HG03439 (cell line): ENCODE measurements around the gene FJX1.
"Not testable (repeated sequence)": the region's sequence is repeated elsewhere in the genome, so short reads cannot be mapped to it uniquely, and the experiment has no call there.

Experiments
- ATAC-seq: cut with Tn5 transposase; IDR thresholded peaks from one replicate; pipeline ENCODE4 v1.9.1; 2021; ENCODE audit warnings: mild to moderate bottlenecking, moderate library complexity; ENCODE audit not compliant: unreplicated experiment

The FJX1 gene

DNA sequence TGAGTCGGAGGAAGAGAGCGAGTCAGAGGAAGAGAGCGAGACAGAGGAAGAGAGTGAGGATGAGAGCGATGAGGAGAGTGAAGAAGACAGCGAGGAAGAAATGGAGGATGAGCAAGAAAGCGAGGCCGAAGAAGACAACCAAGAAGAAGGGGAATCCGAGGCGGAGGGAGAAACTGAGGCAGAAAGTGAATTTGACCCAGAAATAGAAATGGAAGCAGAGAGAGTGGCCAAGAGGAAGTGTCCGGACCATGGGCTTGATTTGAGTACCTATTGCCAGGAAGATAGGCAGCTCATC, 45.1 kb downstream of the FJX1 start:
- no peak for ATAC-seq

DNA sequence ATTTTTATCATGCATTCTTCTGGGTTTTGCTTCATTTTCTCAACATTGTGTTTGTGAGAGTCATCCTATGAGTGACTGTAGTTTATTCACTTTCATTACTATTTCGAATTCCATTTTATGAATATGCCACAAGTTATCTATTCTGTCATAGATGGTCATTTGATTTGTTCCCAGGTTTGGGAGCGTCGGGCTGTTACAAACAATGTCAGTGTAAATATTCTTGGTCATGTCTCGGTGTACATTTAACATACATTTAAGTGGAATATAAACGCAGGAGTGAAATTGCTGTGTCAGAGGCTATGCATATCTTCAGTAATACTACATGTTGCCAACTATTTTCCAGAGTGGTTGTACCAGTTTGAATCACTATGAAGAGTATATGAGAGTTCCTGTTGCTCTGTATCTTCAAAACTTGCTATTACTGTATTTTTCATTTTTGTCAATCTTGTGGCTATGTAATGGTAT, 46.7 kb downstream of the FJX1 start:
- no peak for ATAC-seq

- ATAC-seq, result no peak
Observed at GRCh38 chr11:35667257-35667656, 49.0 kb downstream of the FJX1 start.

DNA sequence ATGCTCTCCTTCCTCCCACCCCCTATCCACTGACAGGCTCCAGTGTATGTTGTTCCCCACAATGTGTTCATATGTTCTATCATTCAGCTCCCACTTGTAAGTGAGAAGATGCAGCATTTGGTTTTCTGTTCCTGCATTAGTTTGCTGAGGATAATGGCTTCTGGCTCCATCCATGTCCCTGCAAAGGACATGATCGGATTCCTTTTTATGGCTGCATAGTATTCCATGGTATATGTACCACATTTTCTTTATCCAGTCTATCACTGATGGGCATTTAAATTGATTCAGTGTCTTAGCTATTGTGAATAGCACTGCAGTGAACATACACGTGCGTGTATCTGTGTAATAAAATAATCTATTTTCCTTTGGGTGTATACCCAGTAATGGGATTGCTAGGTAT, 50.1 kb downstream of the FJX1 start:
- not testable (repeated sequence) for ATAC-seq
